Measurements from ENCODE around the gene TSEN54.
"Not testable (repeated sequence)": the region's sequence is repeated elsewhere in the genome, so short reads cannot be mapped to it uniquely, and the experiment has no call there.

TSEN54 gene

GRCh38 chr17:75518201-75518600 is 1.9 kb downstream of the TSEN54 start:
- DNase-seq (ENCODE audit: low spot score), result peak; percentile 56

DNA sequence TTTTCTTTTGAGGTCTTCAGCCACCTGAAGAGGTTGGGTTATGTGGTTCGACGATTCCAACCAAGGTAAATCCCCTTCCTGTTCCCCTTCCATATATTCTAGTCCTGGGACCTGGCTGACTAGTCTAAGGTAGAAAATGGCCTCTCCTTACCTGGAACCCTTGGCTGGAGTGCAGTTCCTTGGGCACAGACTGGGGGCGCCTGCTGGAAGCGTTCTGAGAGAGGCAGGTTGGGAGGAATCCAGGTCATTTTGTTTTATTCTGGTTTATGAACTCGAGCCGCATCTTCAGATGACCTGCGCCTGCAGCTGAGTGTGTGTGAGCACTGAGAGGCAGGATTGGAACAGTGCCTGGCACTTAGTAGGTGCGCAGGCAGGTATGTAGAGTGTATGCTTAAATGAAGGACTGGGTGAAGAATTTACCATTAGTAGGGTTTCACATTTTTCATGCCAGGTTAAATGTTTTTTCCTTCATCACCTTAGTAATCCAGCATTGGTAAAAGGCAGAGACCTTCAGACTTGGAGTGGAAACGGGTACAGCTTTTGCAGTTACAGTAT is 2.7 kb downstream of the TSEN54 start:
- no peak for DNase-seq (ENCODE audit: low spot score)

GRCh38 chr17:75520413-75520812 is 4.1 kb downstream of the TSEN54 start:
- DNase-seq (ENCODE audit: low spot score), result not testable (repeated sequence)

- DNase-seq (ENCODE audit: low spot score), result no peak
Observed at GRCh38 chr17:75521290-75521689, 5.0 kb downstream of the TSEN54 start.

- no peak for DNase-seq (ENCODE audit: low spot score)
Observed at GRCh38 chr17:75521951-75522727, 5.8 kb downstream of the TSEN54 start.

- no peak for DNase-seq (ENCODE audit: low spot score)
Observed at GRCh38 chr17:75523647-75524046, 7.3 kb downstream of the TSEN54 start.

- DNase-seq (ENCODE audit: low spot score), result no peak
Observed at GRCh38 chr17:75524269-75524969, 8.1 kb downstream of the TSEN54 start.

DNA sequence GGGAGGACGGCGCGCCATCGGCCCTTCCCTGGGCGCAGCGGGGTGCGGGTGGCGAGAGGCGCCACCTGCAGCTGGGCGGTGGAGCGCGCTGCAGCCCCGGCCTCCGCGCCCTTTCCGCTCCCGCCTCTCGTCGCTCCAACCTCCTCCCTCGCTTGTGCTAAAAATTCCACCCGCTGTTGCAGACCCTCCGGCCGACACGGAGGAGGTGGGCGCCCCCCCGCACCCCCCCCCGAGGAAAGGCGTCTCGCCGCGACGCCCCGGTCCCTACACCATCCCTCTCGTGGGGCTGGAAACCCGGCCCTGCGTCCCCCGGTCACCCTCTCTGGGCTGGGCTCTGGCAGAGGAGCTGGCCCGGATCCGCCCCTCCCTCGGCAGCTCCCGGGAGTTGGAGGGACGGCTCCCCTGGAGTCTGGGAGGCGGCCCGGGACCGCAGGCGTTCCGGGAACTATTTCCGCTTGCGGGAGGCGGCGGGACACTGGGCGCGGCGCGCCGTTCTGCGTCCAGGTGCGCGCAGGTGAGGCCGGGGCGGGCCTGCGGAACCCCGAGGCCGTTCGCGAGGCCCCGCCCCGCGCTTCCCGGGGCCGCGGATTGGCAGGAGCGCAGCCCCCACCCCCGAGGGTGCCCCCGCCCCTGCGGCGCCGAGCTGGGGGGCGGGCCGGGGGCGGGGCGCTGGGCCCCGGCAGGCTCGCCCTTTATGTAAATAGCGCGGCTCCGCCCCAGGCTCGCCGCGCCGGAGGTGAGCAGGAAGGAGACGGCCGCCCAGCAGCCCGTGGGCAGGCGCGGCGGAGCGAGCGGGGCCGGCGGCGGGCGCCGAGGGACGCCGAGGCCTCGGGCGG is 8.9 kb downstream of the TSEN54 start, which contains the start of gene LLGL2:
Gene LLGL2, plus strand, starts transcription at position 728 of the 836 bp plus-strand sequence. CDS start 17,730 bp downstream, outside the sequence.
- DNase-seq (ENCODE audit: low spot score), result peak; percentile 87

GRCh38 chr17:75525806-75526554 is 9.7 kb downstream of the TSEN54 start:
- no peak for DNase-seq (ENCODE audit: low spot score)

DNA sequence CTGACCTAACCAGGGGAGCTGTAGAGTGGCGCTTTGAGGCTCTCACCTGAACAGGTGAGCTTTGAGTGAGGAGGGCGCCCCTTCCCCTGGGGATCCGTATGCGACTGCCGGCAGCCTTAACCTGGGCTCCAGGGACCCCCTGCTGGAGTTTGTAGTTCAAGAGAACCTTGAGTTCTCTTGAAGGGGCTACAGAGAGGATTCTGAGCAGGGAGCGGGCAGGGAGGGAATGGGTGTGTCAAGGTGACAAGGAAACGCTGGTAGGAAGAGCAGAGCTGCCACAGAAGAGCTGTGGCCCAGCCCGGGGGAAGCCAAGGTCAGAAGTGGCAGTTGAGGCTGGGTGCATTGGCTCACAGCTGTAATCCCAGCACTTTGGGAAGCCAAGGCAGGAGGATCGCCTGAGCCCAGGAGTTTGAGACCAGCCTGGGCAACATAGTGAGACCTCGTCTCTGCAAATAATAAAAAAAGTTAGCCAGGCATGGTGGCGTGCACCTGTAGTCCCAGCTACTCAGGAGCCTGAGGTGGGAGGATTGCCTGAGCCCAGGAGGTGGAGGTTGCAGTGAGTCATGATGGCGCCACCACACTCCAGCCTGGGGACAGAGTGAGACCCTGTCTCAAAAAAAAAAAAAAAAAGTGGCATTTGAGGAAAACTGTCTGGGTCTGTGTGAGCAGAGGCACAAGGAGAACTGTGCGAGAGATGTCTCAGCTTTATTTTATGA is 10.4 kb downstream of the TSEN54 start:
- DNase-seq (ENCODE audit: low spot score), result no peak

DNA sequence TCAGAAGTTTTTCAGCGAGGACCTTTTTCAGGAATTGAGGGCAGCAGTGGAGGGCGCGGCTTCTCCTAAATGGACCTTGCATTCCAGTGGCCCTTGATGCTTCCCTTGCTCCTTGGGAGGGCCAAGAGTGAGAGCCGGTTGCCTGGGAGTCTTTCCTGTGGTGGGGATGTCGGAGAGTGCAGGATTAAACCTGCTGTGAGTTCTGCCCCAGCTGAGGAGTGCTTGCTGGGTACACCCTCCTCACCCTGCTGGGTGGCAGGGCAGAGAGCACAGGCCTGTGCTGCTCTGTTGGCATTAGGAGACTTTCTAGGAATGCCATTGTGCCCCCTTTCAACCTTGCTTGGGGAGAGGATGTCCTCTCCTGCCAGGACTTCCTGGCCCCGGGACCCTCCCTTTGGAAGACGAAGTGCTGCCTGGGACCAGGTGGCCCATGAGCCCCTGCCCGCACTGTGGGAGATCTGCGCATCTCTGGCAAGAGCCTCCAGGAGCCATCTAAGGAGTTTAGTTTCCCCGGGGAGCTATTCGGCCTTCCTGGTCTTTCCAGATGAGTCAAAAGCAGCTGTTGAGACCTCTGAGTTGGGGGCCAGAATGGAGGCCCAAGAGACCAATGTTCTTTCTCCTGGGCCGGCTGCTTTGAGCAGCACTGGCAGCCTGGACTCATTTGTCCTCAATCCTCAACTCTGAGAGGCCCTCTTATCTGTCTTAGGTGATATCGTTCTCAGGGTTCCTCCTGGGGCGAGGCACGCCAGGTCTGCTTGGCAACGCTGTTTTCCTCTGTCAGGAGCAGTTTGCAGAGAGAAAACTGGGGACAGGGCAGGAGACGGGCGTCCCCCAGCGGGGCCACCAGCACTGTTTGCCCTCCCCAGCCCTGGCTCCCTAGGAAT is 14.8 kb downstream of the TSEN54 start:
- DNase-seq (ENCODE audit: low spot score), result no peak

DNA sequence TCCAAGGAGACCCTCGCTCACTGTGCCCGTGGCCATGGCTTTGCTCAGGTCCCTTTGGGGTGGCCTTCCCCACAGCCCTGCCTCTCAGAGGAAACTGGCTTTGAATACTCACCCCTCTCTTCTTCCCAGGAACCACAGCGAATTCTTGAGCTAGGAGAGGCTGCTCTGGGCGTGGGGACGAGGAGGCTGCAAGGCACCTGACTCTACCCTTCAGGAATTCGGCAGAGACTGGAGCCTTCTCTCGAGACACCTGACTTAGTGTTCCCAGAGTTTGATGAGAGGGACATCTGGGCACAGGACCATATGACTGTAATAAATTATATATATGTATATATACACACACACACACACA is 15.4 kb downstream of the TSEN54 start:
- no peak for DNase-seq (ENCODE audit: low spot score)

DNA sequence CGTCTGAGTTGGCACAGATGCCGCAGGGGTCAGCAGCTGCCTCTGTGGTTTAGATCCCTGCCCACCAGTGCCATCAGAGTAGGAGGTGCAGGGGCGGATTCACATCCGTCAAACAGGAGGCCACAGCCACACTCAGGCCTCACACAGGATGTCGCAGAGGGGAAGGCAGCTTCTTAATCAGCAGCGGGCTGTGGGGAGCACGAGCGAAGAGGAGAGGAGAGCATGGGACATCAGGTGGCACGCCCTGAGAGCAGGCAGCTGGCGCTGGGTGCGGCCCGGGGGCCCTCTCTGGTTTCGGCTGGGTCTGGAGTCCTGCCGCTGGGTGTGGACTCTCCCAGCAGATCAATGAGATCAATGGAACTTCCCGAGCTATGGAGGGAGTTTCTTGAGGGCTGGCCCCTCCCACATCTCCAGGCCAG is 18.8 kb downstream of the TSEN54 start:
- peak; percentile 70 for DNase-seq (ENCODE audit: low spot score)

GRCh38 chr17:75535871-75536270 is 19.5 kb downstream of the TSEN54 start:
- no peak for DNase-seq (ENCODE audit: low spot score)

GRCh38 chr17:75536366-75536765 is 20.0 kb downstream of the TSEN54 start:
- no peak for DNase-seq (ENCODE audit: low spot score)

DNA sequence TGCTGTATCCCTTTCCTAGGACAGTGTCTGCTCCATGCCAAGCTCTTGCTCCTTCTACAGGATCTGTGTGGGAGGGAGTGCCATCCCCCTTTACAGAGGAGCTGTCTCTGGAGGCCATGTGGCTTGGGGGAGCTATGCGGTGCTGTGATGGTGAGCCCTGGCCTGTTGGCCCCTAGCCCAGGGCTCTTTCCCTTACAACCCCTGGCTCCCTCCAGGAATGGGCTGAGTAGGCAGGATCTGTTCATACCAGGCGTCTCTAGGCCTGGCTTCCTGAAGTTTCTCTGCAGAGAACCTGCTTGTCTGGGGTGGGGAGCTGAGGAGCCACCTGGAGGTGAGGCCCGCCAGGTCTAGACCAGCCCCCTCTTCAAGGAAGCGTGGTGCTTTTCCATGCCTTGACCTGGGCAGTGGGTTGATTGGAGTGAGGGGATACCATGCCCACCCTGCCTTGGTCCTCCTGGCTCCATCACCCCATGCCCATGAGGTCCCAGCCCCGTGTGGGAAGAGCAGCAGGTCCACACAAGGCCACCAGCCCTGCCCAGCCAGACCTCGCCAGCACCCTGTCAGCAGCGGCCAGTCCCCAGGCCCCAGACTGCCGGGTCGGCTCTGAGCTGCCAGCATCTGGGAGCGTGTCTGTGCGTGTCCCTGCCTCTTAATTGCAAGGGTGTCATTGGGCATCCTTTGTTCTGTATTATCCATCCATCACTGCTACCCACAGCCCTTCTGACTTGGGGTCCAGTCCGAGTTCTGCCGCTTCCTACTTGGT is 23.8 kb downstream of the TSEN54 start:
- no peak for DNase-seq (ENCODE audit: low spot score)

- DNase-seq (ENCODE audit: low spot score), result no peak
Observed at GRCh38 chr17:75540923-75541503, 24.7 kb downstream of the TSEN54 start.

- DNase-seq (ENCODE audit: low spot score), result no peak
Observed at GRCh38 chr17:75542229-75542628, 25.9 kb downstream of the TSEN54 start.

All from CD4-positive, alpha-beta T cell treated with Interleukin-6 at 100 ng/mL for 8 hours (primary cell).